ENCODE measurements around the gene EP400. TPM values are rescaled to one million over a fixed set of nuclear protein-coding genes. Genes with fewer than 3 reads are reported as not detected.
A peak's percentile ranks its signal among the peaks of the same experiment; 100 is the strongest.

EP400 gene
- total RNA-seq, 1 experiment from 2014 or later = 61.7 TPM

DNA sequence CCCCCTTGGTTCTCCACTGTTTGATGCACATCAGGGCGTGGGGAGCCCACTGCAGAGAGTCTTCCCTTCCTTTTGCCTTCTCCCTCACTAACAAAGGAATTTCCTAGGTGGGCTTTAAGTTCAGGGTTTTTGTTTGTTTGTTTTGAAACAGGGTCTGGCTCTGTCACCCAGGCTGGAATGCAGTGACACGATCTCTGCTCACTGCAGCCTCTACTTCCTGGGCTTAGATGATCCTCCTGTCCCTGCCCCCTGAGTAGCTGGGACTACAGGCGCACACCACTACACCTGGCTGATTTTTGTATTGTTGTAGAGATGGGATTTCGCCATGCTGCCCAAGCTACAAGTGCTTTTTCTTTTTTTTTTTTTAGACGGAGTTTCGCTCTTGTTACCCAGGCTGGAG lies 33.8 kb downstream of the EP400 start:
- Histone ChIP-seq H2BK12ac (ENCODE audit: insufficient read length, low read depth, low read length) (no peak overlapping the region), H3K4ac (ENCODE audit: low read depth, low read length) (no peak overlapping the region), H3K4me2 (ENCODE audit: insufficient read depth, insufficient read length, low read length) (no peak overlapping the region), H3K14ac (ENCODE audit: insufficient read depth, low read length) (no peak overlapping the region), H2BK15ac (ENCODE audit: low read depth, low read length) (no peak overlapping the region), H3K9me3 (ENCODE audit: control insufficient read depth, low read depth, low read length) (no peaks in the 10 kb centered on the region), H4K20me1 (ENCODE audit: control insufficient read depth, insufficient read depth, insufficient read length) (no peaks in the 10 kb centered on the region), H3K79me1 (ENCODE audit: insufficient read depth, low read depth, low read length, poor library complexity, severe bottlenecking) (peaks cover under 1% of the 10 kb centered on the region), H2BK120ac (ENCODE audit: low read depth, low read length, poor library complexity, severe bottlenecking) (no peak overlapping the region), H2BK5ac (ENCODE audit: insufficient read length, low read length) (no peak overlapping the region), H3K4me1 (ENCODE audit: insufficient read depth, low read length) (no peaks in the 10 kb centered on the region), H2AK5ac (ENCODE audit: insufficient read length, low read length) (no peak overlapping the region), H3K79me2 (ENCODE audit: insufficient read depth, low read length) (no peaks in the 10 kb centered on the region), H2BK20ac (ENCODE audit: low read depth, low read length, poor library complexity, severe bottlenecking) (no peak overlapping the region), H4K8ac (replicated peaks; ENCODE audit: insufficient read length, low read depth, low read length) (no peak overlapping the region), H3K23me2 (ENCODE audit: insufficient read length, low read depth, low read length, poor library complexity, severe bottlenecking) (no peaks in the 10 kb centered on the region), H3T11ph (ENCODE audit: low read length) (no peak overlapping the region), H4K91ac (ENCODE audit: insufficient read length, low read depth, low read length) (no peak overlapping the region), H3K23ac (ENCODE audit: insufficient read length, low read depth, low read length) (no peak overlapping the region), H3K27me3 (ENCODE audit: insufficient read depth, low read length) (no peaks in the 10 kb centered on the region), H3K56ac (ENCODE audit: insufficient read length, low read depth, low read length) (no peak overlapping the region), H4K5ac (ENCODE audit: insufficient read length, low read depth, low read length) (no peak overlapping the region), H2AFZ (ENCODE audit: low read length) (no peak overlapping the region), H3K27ac (ENCODE audit: insufficient read length, low read depth, low read length) (no peak overlapping the region), H3K9ac (ENCODE audit: extremely low read depth, insufficient read length, low read length) (no peak overlapping the region), H3K18ac (ENCODE audit: insufficient read length, low read depth, low read length) (no peak overlapping the region)
- H3K4me1 Mint-ChIP-seq = peaks cover 20 to 22% of the 10 kb centered on the region in 2 experiments
- H3K27me3 Mint-ChIP-seq (ENCODE audit: low read depth) = no peaks in the 10 kb centered on the region
- peak overlapping the region in 1 of 3 experiments; percentile 97; a peak in 3 of 7 replicates for H3K27ac Mint-ChIP-seq
- H3K9me3 Mint-ChIP-seq = no peaks in the 10 kb centered on the region
- no CpG with 5 or more reads among the region's 6 CpGs for WGBS (ENCODE audit: extremely low coverage, insufficient read length, low lambda C conversion rate)
- no peak overlapping the region for H3K4me3 Mint-ChIP-seq
- H3K36me3 Mint-ChIP-seq (ENCODE audit: insufficient read depth in 1 of 3, low read depth in 3 of 3) = peaks cover 25 to 80% (median 54%) of the 10 kb centered on the region in 3 experiments
- TF ChIP-seq, protein P1, sequence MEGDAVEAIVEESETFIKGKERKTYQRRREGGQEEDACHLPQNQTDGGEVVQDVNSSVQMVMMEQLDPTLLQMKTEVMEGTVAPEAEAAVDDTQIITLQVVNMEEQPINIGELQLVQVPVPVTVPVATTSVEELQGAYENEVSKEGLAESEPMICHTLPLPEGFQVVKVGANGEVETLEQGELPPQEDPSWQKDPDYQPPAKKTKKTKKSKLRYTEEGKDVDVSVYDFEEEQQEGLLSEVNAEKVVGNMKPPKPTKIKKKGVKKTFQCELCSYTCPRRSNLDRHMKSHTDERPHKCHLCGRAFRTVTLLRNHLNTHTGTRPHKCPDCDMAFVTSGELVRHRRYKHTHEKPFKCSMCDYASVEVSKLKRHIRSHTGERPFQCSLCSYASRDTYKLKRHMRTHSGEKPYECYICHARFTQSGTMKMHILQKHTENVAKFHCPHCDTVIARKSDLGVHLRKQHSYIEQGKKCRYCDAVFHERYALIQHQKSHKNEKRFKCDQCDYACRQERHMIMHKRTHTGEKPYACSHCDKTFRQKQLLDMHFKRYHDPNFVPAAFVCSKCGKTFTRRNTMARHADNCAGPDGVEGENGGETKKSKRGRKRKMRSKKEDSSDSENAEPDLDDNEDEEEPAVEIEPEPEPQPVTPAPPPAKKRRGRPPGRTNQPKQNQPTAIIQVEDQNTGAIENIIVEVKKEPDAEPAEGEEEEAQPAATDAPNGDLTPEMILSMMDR (conservative IDR thresholded peaks at IDR 0.05) = no peak
- DNase-seq = no peak
